Measurements from ENCODE around the gene ASL.
A peak's percentile ranks its signal among the peaks of the same experiment; 100 is the strongest.
"Not testable (repeated sequence)": the region's sequence is repeated elsewhere in the genome, so short reads cannot be mapped to it uniquely, and the experiment has no call there.

The ASL gene

DNA sequence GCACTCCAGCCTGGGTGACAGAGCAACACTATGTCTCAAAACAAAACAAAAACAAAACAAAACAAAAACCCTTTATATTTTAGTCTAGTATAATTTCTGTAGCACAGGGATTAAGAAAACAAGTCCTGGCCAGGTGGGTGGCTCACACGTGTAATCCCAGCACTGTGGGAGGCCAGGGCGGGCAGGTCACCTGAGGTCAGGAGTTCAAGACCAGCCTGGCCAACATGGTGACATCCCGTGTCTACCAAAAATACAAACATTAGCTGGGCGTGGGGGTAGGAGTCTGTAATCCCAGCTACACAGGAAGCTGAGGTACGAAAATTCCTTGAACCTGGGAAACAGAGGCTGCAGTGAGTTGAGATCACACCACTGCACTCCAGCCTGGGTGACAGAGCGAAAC, 23.2 kb upstream of the ASL start:
- H3K27me3 ChIP-seq (replicated peaks in 2 of 5; ENCODE audit: control insufficient read depth in 4 of 5, insufficient read depth in 5 of 5, low read length in 4 of 5): no peaks in the 10 kb centered on the region
- ChIA-PET POLR2A (no interaction called here), CTCF (no interaction called here)
- no peaks in the 10 kb centered on the region for H3K4me1 ChIP-seq (ENCODE audit: control extremely low read depth in 1 of 4, control insufficient read depth in 4 of 4, insufficient read depth in 4 of 4, low read length in 3 of 4)
- DNase-seq: no peak
- H3K4me3 ChIP-seq (ENCODE audit: control insufficient read depth in 1 of 7, extremely low read depth in 1 of 7, insufficient read depth in 4 of 7, low read depth in 2 of 7, low read length in 6 of 7): no peak overlapping the region
- WGBS (ENCODE audit: insufficient coverage): 92% methylated on average over 4 of the region's 6 CpGs
- H3K36me3 ChIP-seq (ENCODE audit: control insufficient read depth in 4 of 4, insufficient read depth in 4 of 4, low read length in 3 of 4): no peaks in the 10 kb centered on the region
- H3K9me3 ChIP-seq (ENCODE audit: control extremely low read depth in 1 of 5, control insufficient read depth in 4 of 5, insufficient read depth in 2 of 5, low read depth in 1 of 5, low read length in 4 of 5): no peaks in the 10 kb centered on the region
- no peak overlapping the region for H3K27ac ChIP-seq (ENCODE audit: insufficient read depth in 1 of 2, low read depth in 1 of 2, low read length in 2 of 2, poor library complexity in 1 of 2, severe bottlenecking in 2 of 2)

DNA sequence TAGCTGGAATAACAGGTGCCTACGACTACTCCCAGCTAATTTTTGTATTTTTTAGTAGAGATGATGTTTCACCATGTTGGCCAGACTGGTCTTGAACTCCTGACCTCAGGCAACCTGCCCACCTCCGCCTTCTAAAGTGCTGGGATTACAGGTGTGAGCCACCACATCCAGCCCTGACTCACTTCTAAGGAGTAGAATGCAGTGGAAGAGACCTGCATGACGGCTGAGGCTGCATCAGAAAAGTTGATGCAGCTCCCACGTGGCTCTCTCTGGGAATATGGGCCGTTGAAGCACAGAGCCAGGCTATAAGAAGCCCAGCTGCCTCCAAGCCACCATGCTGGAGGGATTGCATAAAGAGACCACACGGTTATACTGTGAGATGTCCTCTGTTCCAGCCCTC, 21.6 kb upstream of the ASL start:
- H3K9me3 ChIP-seq (ENCODE audit: control extremely low read depth in 1 of 5, control insufficient read depth in 4 of 5, insufficient read depth in 2 of 5, low read depth in 1 of 5, low read length in 4 of 5): no peaks in the 10 kb centered on the region
- H3K27me3 ChIP-seq (replicated peaks in 2 of 5; ENCODE audit: control insufficient read depth in 4 of 5, insufficient read depth in 5 of 5, low read length in 4 of 5): no peaks in the 10 kb centered on the region
- no peaks in the 10 kb centered on the region for H3K4me1 ChIP-seq (ENCODE audit: control extremely low read depth in 1 of 4, control insufficient read depth in 4 of 4, insufficient read depth in 4 of 4, low read length in 3 of 4)
- ChIA-PET CTCF (interaction anchor here (1.4 kb wide), 1 partner anchor 11 kb away, joined by 3 read pairs; no protein-coding TSS in a partner anchor), POLR2A (no interaction called here)
- H3K27ac ChIP-seq (ENCODE audit: insufficient read depth in 1 of 2, low read depth in 1 of 2, low read length in 2 of 2, poor library complexity in 1 of 2, severe bottlenecking in 2 of 2): no peak overlapping the region
- H3K36me3 ChIP-seq (ENCODE audit: control insufficient read depth in 4 of 4, insufficient read depth in 4 of 4, low read length in 3 of 4): no peaks in the 10 kb centered on the region
- WGBS (ENCODE audit: insufficient coverage): 98% methylated on average over 6 of the region's 6 CpGs
- no peak for DNase-seq
- no peak overlapping the region for H3K4me3 ChIP-seq (ENCODE audit: control insufficient read depth in 1 of 7, extremely low read depth in 1 of 7, insufficient read depth in 4 of 7, low read depth in 2 of 7, low read length in 6 of 7)

DNA sequence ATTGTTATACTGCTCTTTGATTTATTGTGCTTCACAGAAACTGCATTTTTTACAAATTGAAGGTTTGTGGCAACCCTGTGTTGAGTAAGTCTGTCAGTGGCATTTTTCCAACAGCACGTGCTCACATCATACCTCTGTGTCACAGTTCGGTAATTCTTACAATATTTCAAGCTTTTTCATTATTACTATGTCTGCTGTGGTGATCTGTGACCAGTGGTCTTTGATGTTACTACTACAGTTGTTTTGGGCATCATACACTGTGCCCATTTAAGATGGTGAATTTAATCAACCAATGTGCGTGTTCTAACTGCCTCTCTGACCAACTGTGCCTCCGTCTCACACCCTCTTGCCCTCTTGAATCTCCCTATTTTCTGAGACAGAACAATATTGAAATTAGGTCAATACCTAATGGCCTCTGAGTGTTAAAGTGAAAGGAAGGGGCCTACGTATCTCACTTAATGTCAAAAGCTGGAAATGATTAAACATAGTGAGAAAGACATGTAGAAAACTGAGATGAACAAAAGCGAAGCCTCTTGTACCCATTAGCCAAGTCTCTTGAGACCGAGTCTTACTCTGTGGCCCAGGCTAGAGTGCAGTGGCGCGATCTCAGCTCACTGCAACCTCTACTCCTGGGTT, 20.2 kb upstream of the ASL start:
- no peaks in the 10 kb centered on the region for H3K36me3 ChIP-seq (ENCODE audit: control insufficient read depth in 4 of 4, insufficient read depth in 4 of 4, low read length in 3 of 4)
- H3K4me3 ChIP-seq (ENCODE audit: control insufficient read depth in 1 of 7, extremely low read depth in 1 of 7, insufficient read depth in 4 of 7, low read depth in 2 of 7, low read length in 6 of 7): no peak overlapping the region
- no peak for DNase-seq
- H3K27ac ChIP-seq (ENCODE audit: insufficient read depth in 1 of 2, low read depth in 1 of 2, low read length in 2 of 2, poor library complexity in 1 of 2, severe bottlenecking in 2 of 2): no peak overlapping the region
- H3K27me3 ChIP-seq (replicated peaks in 2 of 5; ENCODE audit: control insufficient read depth in 4 of 5, insufficient read depth in 5 of 5, low read length in 4 of 5): no peaks in the 10 kb centered on the region
- H3K4me1 ChIP-seq (ENCODE audit: control extremely low read depth in 1 of 4, control insufficient read depth in 4 of 4, insufficient read depth in 4 of 4, low read length in 3 of 4): no peaks in the 10 kb centered on the region
- WGBS (ENCODE audit: insufficient coverage): 100% methylated on average over 7 of the region's 9 CpGs
- POLR2A ChIA-PET: no interaction called here
- H3K9me3 ChIP-seq (ENCODE audit: control extremely low read depth in 1 of 5, control insufficient read depth in 4 of 5, insufficient read depth in 2 of 5, low read depth in 1 of 5, low read length in 4 of 5): no peaks in the 10 kb centered on the region
- CTCF ChIA-PET: no interaction called here

DNA sequence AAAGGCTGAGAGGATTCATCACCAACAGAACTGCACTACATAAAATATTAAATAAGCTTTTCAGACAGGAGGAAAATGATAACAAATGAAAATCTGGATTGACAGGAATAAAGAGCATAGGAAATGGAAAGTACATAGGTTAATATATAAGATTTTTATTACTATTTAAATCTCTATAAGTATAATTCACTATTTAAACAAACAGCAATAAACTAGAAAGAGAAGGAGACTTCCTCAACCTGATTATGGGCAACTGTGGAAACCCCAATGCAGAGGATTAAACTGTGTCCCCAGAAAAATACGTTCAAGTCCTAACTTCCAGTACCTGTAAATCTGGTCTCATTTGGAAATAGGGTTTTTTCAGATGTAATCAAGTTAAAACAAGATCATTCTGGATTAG, 14.8 kb upstream of the ASL start:
- ChIA-PET CTCF (no interaction called here), POLR2A (no interaction called here)
- no CpG with 5 or more reads among the region's 1 CpG for WGBS (ENCODE audit: insufficient coverage)
- Histone ChIP-seq H3K36me3 (ENCODE audit: control insufficient read depth in 4 of 4, insufficient read depth in 4 of 4, low read length in 3 of 4) (no peaks in the 10 kb centered on the region), H3K27me3 (replicated peaks in 2 of 5; ENCODE audit: control insufficient read depth in 4 of 5, insufficient read depth in 5 of 5, low read length in 4 of 5) (no peaks in the 10 kb centered on the region), H3K4me3 (ENCODE audit: control insufficient read depth in 1 of 7, extremely low read depth in 1 of 7, insufficient read depth in 4 of 7, low read depth in 2 of 7, low read length in 6 of 7) (no peak overlapping the region), H3K27ac (ENCODE audit: insufficient read depth in 1 of 2, low read depth in 1 of 2, low read length in 2 of 2, poor library complexity in 1 of 2, severe bottlenecking in 2 of 2) (no peak overlapping the region), H3K9me3 (ENCODE audit: control extremely low read depth in 1 of 5, control insufficient read depth in 4 of 5, insufficient read depth in 2 of 5, low read depth in 1 of 5, low read length in 4 of 5) (no peaks in the 10 kb centered on the region), H3K4me1 (ENCODE audit: control extremely low read depth in 1 of 4, control insufficient read depth in 4 of 4, insufficient read depth in 4 of 4, low read length in 3 of 4) (no peaks in the 10 kb centered on the region)
- DNase-seq: no peak

DNA sequence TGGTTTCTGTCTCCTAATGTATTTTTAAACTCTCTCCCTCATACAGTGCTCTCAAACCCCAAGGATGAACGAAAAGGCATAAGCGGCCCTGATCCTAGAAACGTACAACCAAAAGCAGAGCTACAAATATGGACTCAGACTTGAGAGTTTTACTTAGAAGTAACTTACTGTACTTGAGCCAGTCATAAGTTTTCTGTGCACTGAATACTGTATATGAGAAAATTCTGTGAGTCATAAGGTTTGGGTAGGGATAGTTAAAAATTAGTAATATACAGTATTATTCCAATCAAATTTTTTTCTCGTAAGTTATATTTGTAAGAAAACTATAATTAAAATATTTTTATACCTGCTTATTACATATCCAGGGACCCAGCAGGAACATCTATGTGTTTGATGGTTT, 5.9 kb upstream of the ASL start:
- Histone ChIP-seq H3K4me3 (ENCODE audit: control insufficient read depth in 1 of 7, extremely low read depth in 1 of 7, insufficient read depth in 4 of 7, low read depth in 2 of 7, low read length in 6 of 7) (no peak overlapping the region), H3K36me3 (ENCODE audit: control insufficient read depth in 4 of 4, insufficient read depth in 4 of 4, low read length in 3 of 4) (no peaks in the 10 kb centered on the region), H3K4me1 (ENCODE audit: control extremely low read depth in 1 of 4, control insufficient read depth in 4 of 4, insufficient read depth in 4 of 4, low read length in 3 of 4) (no peaks in the 10 kb centered on the region), H3K27ac (ENCODE audit: insufficient read depth in 1 of 2, low read depth in 1 of 2, low read length in 2 of 2, poor library complexity in 1 of 2, severe bottlenecking in 2 of 2) (no peak overlapping the region), H3K9me3 (ENCODE audit: control extremely low read depth in 1 of 5, control insufficient read depth in 4 of 5, insufficient read depth in 2 of 5, low read depth in 1 of 5, low read length in 4 of 5) (peaks cover 0 to 5% (median 0%) of the 10 kb centered on the region in 5 experiments), H3K27me3 (replicated peaks in 2 of 5; ENCODE audit: control insufficient read depth in 4 of 5, insufficient read depth in 5 of 5, low read length in 4 of 5) (no peaks in the 10 kb centered on the region)
- WGBS (ENCODE audit: insufficient coverage): 100% methylated on average over 2 of the region's 4 CpGs
- no peak for DNase-seq
- CTCF ChIA-PET: interaction anchor here (1.8 kb wide), 1 partner anchor 20 kb away, joined by 4 read pairs; no protein-coding TSS in a partner anchor
- POLR2A ChIA-PET: no interaction called here

DNA sequence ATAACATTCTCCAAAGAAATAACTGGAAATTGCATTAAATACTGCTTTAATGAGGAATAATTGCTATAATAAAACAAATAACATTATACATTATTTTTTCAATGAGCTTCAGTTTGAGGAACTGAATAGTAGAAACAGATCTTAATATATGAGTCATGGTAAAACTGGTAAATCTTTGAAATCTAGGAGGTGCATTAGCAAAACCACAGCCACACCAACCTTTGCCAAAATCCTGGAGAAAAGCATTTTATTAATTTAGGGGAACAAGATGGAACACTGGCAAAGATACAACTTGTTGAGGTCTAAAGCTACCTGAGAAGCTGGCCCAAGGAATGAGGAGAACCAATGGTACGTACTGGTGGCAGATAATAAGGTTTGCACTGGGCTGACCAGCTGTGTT, 5.4 kb upstream of the ASL start:
- H3K36me3 ChIP-seq (ENCODE audit: control insufficient read depth in 4 of 4, insufficient read depth in 4 of 4, low read length in 3 of 4): no peaks in the 10 kb centered on the region
- ChIA-PET POLR2A (interaction anchor here (0.6 kb wide), 1 partner anchor 33 kb away, joined by 3 read pairs; no protein-coding TSS in a partner anchor), CTCF (interaction anchor here (0.6 to 1.8 kb wide), 2 partner anchors 21 to 363 kb away, joined by 3 to 4 read pairs; no protein-coding TSS in a partner anchor)
- H3K27me3 ChIP-seq (replicated peaks in 2 of 5; ENCODE audit: control insufficient read depth in 4 of 5, insufficient read depth in 5 of 5, low read length in 4 of 5): no peaks in the 10 kb centered on the region
- 100% methylated on average over 1 of the region's 1 CpG for WGBS (ENCODE audit: insufficient coverage)
- DNase-seq: peak in 2 of 3 donors; percentile 23 to 26
- no peak overlapping the region for H3K4me3 ChIP-seq (ENCODE audit: control insufficient read depth in 1 of 7, extremely low read depth in 1 of 7, insufficient read depth in 4 of 7, low read depth in 2 of 7, low read length in 6 of 7)
- peaks cover 0 to 5% (median 0%) of the 10 kb centered on the region in 5 experiments for H3K9me3 ChIP-seq (ENCODE audit: control extremely low read depth in 1 of 5, control insufficient read depth in 4 of 5, insufficient read depth in 2 of 5, low read depth in 1 of 5, low read length in 4 of 5)
- H3K27ac ChIP-seq (ENCODE audit: insufficient read depth in 1 of 2, low read depth in 1 of 2, low read length in 2 of 2, poor library complexity in 1 of 2, severe bottlenecking in 2 of 2): no peak overlapping the region
- H3K4me1 ChIP-seq (ENCODE audit: control extremely low read depth in 1 of 4, control insufficient read depth in 4 of 4, insufficient read depth in 4 of 4, low read length in 3 of 4): peaks cover 0 to 2% (median under 1%) of the 10 kb centered on the region in 4 experiments

DNA sequence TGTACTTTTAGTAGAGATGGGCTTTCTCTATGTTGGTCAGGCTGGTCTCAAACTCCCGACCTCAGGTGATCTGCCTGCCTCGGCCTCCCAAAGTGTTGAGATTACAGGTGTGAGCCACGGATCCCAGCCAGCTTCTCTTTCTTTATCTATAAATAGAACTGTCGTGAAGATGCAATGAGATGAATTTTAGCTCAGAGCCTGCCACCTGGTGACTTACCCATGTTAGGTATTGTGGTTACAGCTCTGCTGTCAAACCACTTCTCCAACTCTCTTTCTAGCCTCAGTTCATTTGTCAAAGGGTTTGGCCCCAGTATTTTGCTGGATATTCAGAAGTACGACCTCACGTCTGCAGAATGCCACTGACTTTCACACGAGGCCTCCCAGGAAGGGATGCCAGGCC, 3.4 kb upstream of the ASL start:
- H3K9me3 ChIP-seq (ENCODE audit: control extremely low read depth in 1 of 5, control insufficient read depth in 4 of 5, insufficient read depth in 2 of 5, low read depth in 1 of 5, low read length in 4 of 5); H3K27me3 ChIP-seq (replicated peaks in 2 of 5; ENCODE audit: control insufficient read depth in 4 of 5, insufficient read depth in 5 of 5, low read length in 4 of 5); H3K4me3 ChIP-seq (ENCODE audit: control insufficient read depth in 1 of 7, extremely low read depth in 1 of 7, insufficient read depth in 4 of 7, low read depth in 2 of 7, low read length in 6 of 7); DNase-seq; H3K36me3 ChIP-seq (ENCODE audit: control insufficient read depth in 4 of 4, insufficient read depth in 4 of 4, low read length in 3 of 4); POLR2A ChIA-PET; H3K27ac ChIP-seq (ENCODE audit: insufficient read depth in 1 of 2, low read depth in 1 of 2, low read length in 2 of 2, poor library complexity in 1 of 2, severe bottlenecking in 2 of 2); CTCF ChIA-PET: not testable (repeated sequence)
- 91% methylated on average over 6 of the region's 7 CpGs for whole genome bisulfite sequencing (ENCODE audit: insufficient coverage)
- peaks cover 0 to 17% (median 14%) of the 10 kb centered on the region in 4 experiments for H3K4me1 ChIP-seq (ENCODE audit: control extremely low read depth in 1 of 4, control insufficient read depth in 4 of 4, insufficient read depth in 4 of 4, low read length in 3 of 4)
